Mammary epithelial cell (primary cell): ENCODE data around the gene SNX14.

ENCODE experiments used
- CTCF ChIP-seq, 2 donors: IDR thresholded peaks in 1 of 2; conservative IDR thresholded peaks in 1 of 2; 2 replicates each; pipeline ENCODE4 v1.5.1; 2011 to 2012; ENCODE audit warnings: inconsistent platforms in 2 of 2, low read length in 2 of 2, mild to moderate bottlenecking in 2 of 2, control low read depth in 1 of 2, low read depth in 1 of 2; ENCODE audit not compliant: insufficient read depth in 1 of 2; ENCODE audit errors: extremely low read depth in 1 of 2
- EZH2 ChIP-seq: IDR thresholded peaks from 2 replicates; pipeline ENCODE4 v1.6.1; 2012; ENCODE audit warnings: low read length, inconsistent platforms, borderline replicate concordance

- TF ChIP-seq CTCF (conservative IDR thresholded peaks at IDR 0.05 in 1 of 2, IDR thresholded peaks at IDR 0.05 in 1 of 2; ENCODE audit: extremely low read depth in 1 of 2, insufficient read depth in 1 of 2, low read depth in 1 of 2, low read length in 2 of 2) (no peak), EZH2 (no peak)
These were observed 45.9 kb downstream of the SNX14 start for GRCh38 chr6:85547719-85548118.
